VCaP (cell line): ENCODE data around the gene TCF23.

Source experiments
- H3K27ac ChIP-seq: fragments of 450-650 bp; 2 replicates; pipeline ENCODE4 v1.5.1; 2017
- CTCF ChIP-seq: fragments of 450-650 bp; conservative IDR thresholded peaks from 2 replicates; pipeline ENCODE4 v1.5.1; 2017; ENCODE audit warnings: mild to moderate bottlenecking, moderate library complexity

TCF23 gene

GRCh38 chr2:27205206-27205605 is 56.4 kb downstream of the TCF23 start:
- H3K27ac ChIP-seq, result no peak overlapping the region

GRCh38 chr2:27206346-27206745 is 57.5 kb downstream of the TCF23 start:
- TF ChIP-seq CTCF, result no peak

More at GRCh38 chr2:27205206-27205605, 56.4 kb downstream of the TCF23 start:
- no peak for TF ChIP-seq CTCF

More at GRCh38 chr2:27206346-27206745, 57.5 kb downstream of the TCF23 start:
- H3K27ac ChIP-seq, result no peak overlapping the region
